Caco-2 (cell line): ENCODE results near the gene LRG1. TPM values are rescaled to one million over a fixed set of nuclear protein-coding genes. Genes with fewer than 3 reads are reported as not detected.

Source experiments
- BruUV-seq: library from RNA; stranded (reverse); fragments of 400-500 nt; replicated peaks from 2 replicates; lab custom pipeline; 2021; lab: Mats Ljungman, UMichigan
- CTCF ChIA-PET: fragments of 300-600 bp; sonication (Branson Sonifier 250); formaldehyde crosslinking; loops from one replicate; lab custom pipeline; 2022; ENCODE audit warnings: antibody characterized with exemption; lab: Charles Lee
- POLR2A ChIA-PET: fragments of 300-600 bp; sonication (Branson Sonifier 250); formaldehyde crosslinking; loops from one replicate; lab custom pipeline; 2022; ENCODE audit warnings: antibody characterized with exemption; lab: Charles Lee
- DNase-seq, 2 experiments: peaks; one replicate each; pipeline versions ENCODE4 v3.0.0 to v3.0.0-alpha.2; 2020 to 2022
- H3K27me3 ChIP-seq: replicated peaks from 2 replicates; pipeline ENCODE4 v1.6.0; 2011; ENCODE audit warnings: low read length; ENCODE audit not compliant: control insufficient read depth, insufficient read depth
- H3K36me3 ChIP-seq: 2 replicates; pipeline ENCODE4 v1.5.1; 2011; ENCODE audit warnings: low read length; ENCODE audit not compliant: control insufficient read depth, insufficient read depth
- H3K4me1 ChIP-seq: fragments of 250-450 bp; sonication (Bioruptor Pico); 2 replicates; pipeline ENCODE4 v1.5.1; 2020; ENCODE audit warnings: mild to moderate bottlenecking
- H3K4me3 ChIP-seq: 2 replicates; pipeline ENCODE4 v1.5.1; 2011; ENCODE audit warnings: low read depth, mild to moderate bottlenecking, control low read depth, low read length
- H3K9me3 ChIP-seq: fragments of 250-450 bp; sonication (Bioruptor Pico); 2 replicates; pipeline ENCODE4 v1.5.1; 2020; ENCODE audit warnings: mild to moderate bottlenecking, moderate library complexity
- H3K27ac Mint-ChIP-seq: one replicate; pipeline ENCODE4 v1.8.0; 2022; ENCODE audit warnings: mixed read lengths; ENCODE audit not compliant: unreplicated experiment
- H3K27me3 Mint-ChIP-seq: one replicate; pipeline ENCODE4 v1.8.0; 2022; ENCODE audit warnings: mixed read lengths; ENCODE audit not compliant: insufficient read depth, unreplicated experiment
- H3K36me3 Mint-ChIP-seq: one replicate; pipeline ENCODE4 v1.8.0; 2022; ENCODE audit warnings: mild to moderate bottlenecking, mixed read lengths; ENCODE audit not compliant: insufficient read depth, unreplicated experiment
- H3K4me1 Mint-ChIP-seq: one replicate; pipeline ENCODE4 v1.8.0; 2022; ENCODE audit warnings: low read depth, mixed read lengths; ENCODE audit not compliant: unreplicated experiment
- H3K4me3 Mint-ChIP-seq: one replicate; pipeline ENCODE4 v1.8.0; 2022; ENCODE audit warnings: mild to moderate bottlenecking, moderate library complexity, mixed read lengths; ENCODE audit not compliant: unreplicated experiment
- H3K9me3 Mint-ChIP-seq: one replicate; pipeline ENCODE4 v1.8.0; 2022; ENCODE audit warnings: mixed read lengths; ENCODE audit not compliant: unreplicated experiment
- CTCF ChIP-seq, 2 experiments: fragments of 200-600 bp in 1 of 2; IDR thresholded peaks; 1 replicate in 1 of 2; 2 replicates in 1 of 2; pipeline versions ENCODE4 v1.5.1 to v1.8.0; 2011 to 2022; ENCODE audit warnings: antibody characterized with exemption in 1 of 2, control low read depth in 1 of 2, inconsistent platforms in 1 of 2, low read depth in 1 of 2, low read length in 1 of 2, mild to moderate bottlenecking in 1 of 2, moderate library complexity in 1 of 2; ENCODE audit not compliant: insufficient read depth in 1 of 2, severe bottlenecking in 1 of 2, unreplicated experiment in 1 of 2
- intact Hi-C: fragments of 100-400 bp; cut with micrococcal nuclease; formaldehyde crosslinking; loops from one replicate; pipeline ENCODE4 v1.10.0; 2022; ENCODE audit not compliant: unreplicated experiment
- total RNA-seq: library from RNA; stranded (reverse); gene quantifications from 2 replicates; pipeline ENCODE4 v1.2.3, GENCODE V29; 2022

LRG1 gene
- total RNA-seq, 1 experiment from 2014 or later, result 0.61 TPM

GRCh38 chr19:4496304-4496703 lies 43.5 kb downstream of the LRG1 start:
- Mint-ChIP-seq H3K36me3 (peaks cover 14% of the 10 kb centered on the region), H3K27me3 (no peaks in the 10 kb centered on the region), H3K27ac (no peak overlapping the region), H3K4me1 (no peaks in the 10 kb centered on the region), H3K4me3 (no peak overlapping the region), H3K9me3 (no peaks in the 10 kb centered on the region)
- Histone ChIP-seq H3K27me3 (no peaks in the 10 kb centered on the region), H3K4me3 (no peak overlapping the region), H3K4me1 (no peaks in the 10 kb centered on the region), H3K9me3 (no peaks in the 10 kb centered on the region), H3K36me3 (peaks cover 1% of the 10 kb centered on the region)
- DNase-seq, result no peak
- no peak for TF ChIP-seq CTCF (IDR thresholded peaks at IDR 0.05; ENCODE audit: insufficient read depth in 1 of 2, low read depth in 1 of 2, low read length in 1 of 2, severe bottlenecking in 1 of 2, unreplicated experiment in 1 of 2)
- CTCF ChIA-PET, result no interaction called here
- POLR2A ChIA-PET, result no interaction called here
- no TSS peak for BruUV-seq
- intact Hi-C loops, result no loop called here

- no TSS peak for BruUV-seq
- intact Hi-C loops, result no loop called here
- Mint-ChIP-seq H3K27ac (no peak overlapping the region), H3K4me3 (no peak overlapping the region), H3K36me3 (peaks cover 22% of the 10 kb centered on the region), H3K9me3 (no peaks in the 10 kb centered on the region), H3K4me1 (no peaks in the 10 kb centered on the region), H3K27me3 (no peaks in the 10 kb centered on the region)
- Histone ChIP-seq H3K9me3 (no peaks in the 10 kb centered on the region), H3K4me3 (no peak overlapping the region), H3K27me3 (no peaks in the 10 kb centered on the region), H3K36me3 (peaks cover 1% of the 10 kb centered on the region), H3K4me1 (no peaks in the 10 kb centered on the region)
- no peak for TF ChIP-seq CTCF (IDR thresholded peaks at IDR 0.05; ENCODE audit: insufficient read depth in 1 of 2, low read depth in 1 of 2, low read length in 1 of 2, severe bottlenecking in 1 of 2, unreplicated experiment in 1 of 2)
- no peak for DNase-seq
- POLR2A ChIA-PET, result no interaction called here
- CTCF ChIA-PET, result interaction anchor here (0.6 kb wide), 1 partner anchor 140 kb away, joined by 3 read pairs; no protein-coding TSS in a partner anchor
Observed at GRCh38 chr19:4495471-4495870, 44.4 kb downstream of the LRG1 start.

- no peak for TF ChIP-seq CTCF (IDR thresholded peaks at IDR 0.05; ENCODE audit: insufficient read depth in 1 of 2, low read depth in 1 of 2, low read length in 1 of 2, severe bottlenecking in 1 of 2, unreplicated experiment in 1 of 2)
- peaks cover 1% of the 10 kb centered on the region for H3K36me3 ChIP-seq
- H3K27me3 ChIP-seq, result no peaks in the 10 kb centered on the region
- intact Hi-C loops, result no loop called here
- no peaks in the 10 kb centered on the region for H3K4me1 Mint-ChIP-seq
- H3K27me3 Mint-ChIP-seq, result no peaks in the 10 kb centered on the region
- H3K4me1 ChIP-seq, result no peaks in the 10 kb centered on the region
- no TSS peak for BruUV-seq
- DNase-seq, result no peak
- H3K27ac Mint-ChIP-seq, result no peak overlapping the region
- H3K36me3 Mint-ChIP-seq, result peaks cover 21% of the 10 kb centered on the region
- no peaks in the 10 kb centered on the region for H3K9me3 ChIP-seq
- CTCF ChIA-PET, result interaction anchor here (0.6 kb wide), 1 partner anchor 795 kb away, joined by 4 read pairs; the partner anchor contains the start of gene PIP5K1C
- POLR2A ChIA-PET, result no interaction called here
- H3K9me3 Mint-ChIP-seq, result no peaks in the 10 kb centered on the region
- H3K4me3 Mint-ChIP-seq, result no peak overlapping the region
- H3K4me3 ChIP-seq, result no peak overlapping the region
Observed at GRCh38 chr19:4494691-4495064, 45.2 kb downstream of the LRG1 start.
